H1 (cell line): ENCODE measurements around the gene LHX5. TPM values are rescaled to one million over a fixed set of nuclear protein-coding genes. Genes with fewer than 3 reads are reported as not detected.

ENCODE experiments used
- CTCF ChIA-PET: fragments of 300-600 bp; sonication (Branson Sonifier 250); formaldehyde crosslinking; loops from one replicate; lab custom pipeline; 2021; ENCODE audit not compliant: partially characterized antibody; lab: Charles Lee
- POLR2A ChIA-PET: fragments of 300-600 bp; sonication (Branson Sonifier 250); formaldehyde crosslinking; loops from one replicate; lab custom pipeline; 2021; ENCODE audit warnings: inconsistent platforms; ENCODE audit not compliant: partially characterized antibody; lab: Charles Lee
- DNase-seq, 2 experiments: peaks; one replicate each; pipeline versions ENCODE4 v3.0.0 to v3.0.0-alpha.2; 2010 to 2022; ENCODE audit warnings: low spot score in 2 of 2, low read depth in 1 of 2, mixed read lengths in 1 of 2
- FAIRE-seq: peaks from 2 replicates; lab custom pipeline; 2011; peaks lifted over from hg19 to GRCh38; lab: Jason Lieb, UNC
- H2AFZ ChIP-seq: 2 replicates; pipeline ENCODE4 v1.8.1; 2012; ENCODE audit warnings: low read length, inconsistent platforms
- H2AK5ac ChIP-seq: 2 replicates; pipeline ENCODE4 v1.6.1; 2013; ENCODE audit warnings: low read depth, low read length
- H2BK120ac ChIP-seq: replicated peaks from 2 replicates; pipeline ENCODE3; 2013; ENCODE audit warnings: low read depth, low read length, inconsistent platforms
- H2BK12ac ChIP-seq: 2 replicates; pipeline ENCODE4 v1.6.1; 2013; ENCODE audit warnings: low read depth, low read length
- H2BK15ac ChIP-seq: 2 replicates; pipeline ENCODE4 v1.6.1; 2013; ENCODE audit warnings: low read length
- H2BK20ac ChIP-seq: 2 replicates; pipeline ENCODE4 v1.6.1; 2013; ENCODE audit warnings: low read length
- H2BK5ac ChIP-seq: 2 replicates; pipeline ENCODE4 v1.6.1; 2013; ENCODE audit warnings: low read depth, low read length
- H3K14ac ChIP-seq: 2 replicates; pipeline ENCODE4 v1.6.1; 2013; ENCODE audit warnings: inconsistent platforms; ENCODE audit not compliant: insufficient read length
- H3K18ac ChIP-seq: 2 replicates; pipeline ENCODE4 v1.6.1; 2013; ENCODE audit warnings: low read length; ENCODE audit errors: extremely low read depth
- H3K23ac ChIP-seq: 2 replicates; pipeline ENCODE4 v1.6.1; 2013; ENCODE audit warnings: inconsistent platforms; ENCODE audit not compliant: insufficient read length
- H3K23me2 ChIP-seq: 2 replicates; pipeline ENCODE4 v1.6.1; 2013; ENCODE audit warnings: low read depth, low read length
- H3K27ac ChIP-seq: 2 replicates; pipeline ENCODE4 v1.6.1; 2011; ENCODE audit warnings: low read depth, low read length, inconsistent platforms
- H3K27me3 ChIP-seq, 4 experiments: replicated peaks in 1 of 4; 1 replicate in 1 of 4; 2 replicates in 3 of 4; pipeline versions ENCODE4 v1.6.1 to v1.8.1; 2011 to 2013; ENCODE audit warnings: low read length in 3 of 4, mild to moderate bottlenecking in 3 of 4, inconsistent platforms in 2 of 4, mixed read lengths in 2 of 4, moderate library complexity in 1 of 4; ENCODE audit not compliant: control insufficient read depth in 3 of 4, insufficient read depth in 3 of 4; ENCODE audit errors: extremely low read depth in 1 of 4
- H3K36me3 ChIP-seq, 4 experiments: 2 replicates each; pipeline versions ENCODE4 v1.6.1 to v1.8.1; 2011 to 2013; ENCODE audit warnings: mild to moderate bottlenecking in 4 of 4, low read length in 3 of 4, moderate library complexity in 2 of 4, control low read depth in 1 of 4, inconsistent platforms in 1 of 4; ENCODE audit not compliant: insufficient read depth in 4 of 4, control insufficient read depth in 2 of 4
- H3K4ac ChIP-seq: replicated peaks from 2 replicates; pipeline ENCODE3; 2013; ENCODE audit warnings: low read length, low read depth, mixed read lengths, inconsistent platforms; ENCODE audit not compliant: insufficient read length
- H3K4me1 ChIP-seq, 4 experiments: replicated peaks in 1 of 4; 1 replicate in 1 of 4; 2 replicates in 3 of 4; pipeline versions ENCODE4 v1.6.1 to v1.8.1; 2011 to 2013; ENCODE audit warnings: low read length in 3 of 4, inconsistent platforms in 2 of 4, mixed read lengths in 1 of 4; ENCODE audit not compliant: insufficient read depth in 4 of 4, control insufficient read depth in 3 of 4
- H3K4me2 ChIP-seq, 2 experiments: 2 replicates each; pipeline versions ENCODE4 v1.6.1 to v1.8.1; 2011 to 2013; ENCODE audit warnings: low read depth in 2 of 2, low read length in 2 of 2, control low read depth in 1 of 2, inconsistent platforms in 1 of 2, mild to moderate bottlenecking in 1 of 2; ENCODE audit not compliant: insufficient read depth in 1 of 2
- H3K4me3 ChIP-seq, 4 experiments: fragments of 200-600, 300-600 bp in 1 of 4; sonication (generic), shearing (Covaris generic), sonication (Bioruptor Twin) in 1 of 4; 2 replicates each; pipeline versions ENCODE4 v1.5.1 to v1.8.1; 2011 to 2016; ENCODE audit warnings: low read length in 4 of 4, low read depth in 3 of 4, control low read depth in 2 of 4, inconsistent platforms in 2 of 4, mild to moderate bottlenecking in 2 of 4, mixed read lengths in 1 of 4, moderate library complexity in 1 of 4; ENCODE audit not compliant: insufficient read depth in 2 of 4; ENCODE audit errors: extremely low read depth in 1 of 4
- H3K56ac ChIP-seq: replicated peaks from 2 replicates; pipeline ENCODE3; 2013; ENCODE audit warnings: low read depth, mild to moderate bottlenecking, mixed read lengths, low read length, inconsistent platforms; ENCODE audit not compliant: insufficient read length
- H3K79me1 ChIP-seq: 2 replicates; pipeline ENCODE4 v1.6.1; 2013; ENCODE audit warnings: low read depth, low read length, control low read depth
- H3K79me2 ChIP-seq, 2 experiments: 2 replicates each; pipeline versions ENCODE4 v1.6.1 to v1.8.1; 2012 to 2013; ENCODE audit warnings: low read length in 2 of 2, mild to moderate bottlenecking in 2 of 2, inconsistent platforms in 1 of 2; ENCODE audit not compliant: insufficient read depth in 2 of 2, control insufficient read depth in 1 of 2
- H3K9ac ChIP-seq, 4 experiments: replicated peaks in 1 of 4; 1 replicate in 1 of 4; 2 replicates in 3 of 4; pipeline versions ENCODE4 v1.6.1 to v1.8.1; 2011 to 2013; ENCODE audit warnings: low read depth in 3 of 4, low read length in 3 of 4, control low read depth in 2 of 4, mild to moderate bottlenecking in 2 of 4, moderate library complexity in 2 of 4, inconsistent platforms in 1 of 4; ENCODE audit errors: extremely low read depth in 1 of 4
- H3K9me3 ChIP-seq, 2 experiments: 2 replicates each; pipeline versions ENCODE4 v1.6.1 to v1.8.1; 2012 to 2013; ENCODE audit warnings: mild to moderate bottlenecking in 2 of 2, moderate library complexity in 2 of 2, control low read depth in 1 of 2, inconsistent platforms in 1 of 2, low read depth in 1 of 2, low read length in 1 of 2, mixed read lengths in 1 of 2; ENCODE audit not compliant: insufficient read depth in 2 of 2
- H4K20me1 ChIP-seq, 2 experiments: replicated peaks in 1 of 2; 2 replicates each; pipeline versions ENCODE3 to v1.8.1; 2011 to 2013; ENCODE audit warnings: inconsistent platforms in 2 of 2, low read length in 2 of 2, mild to moderate bottlenecking in 1 of 2; ENCODE audit not compliant: insufficient read depth in 2 of 2, control insufficient read depth in 1 of 2
- H4K5ac ChIP-seq: 2 replicates; pipeline ENCODE4 v1.6.1; 2013; ENCODE audit warnings: low read length, low read depth, mixed read lengths, inconsistent platforms; ENCODE audit not compliant: insufficient read length
- H4K8ac ChIP-seq: 2 replicates; pipeline ENCODE4 v1.8.0; 2013; ENCODE audit warnings: mild to moderate bottlenecking, moderate library complexity, low read length, inconsistent platforms; ENCODE audit not compliant: insufficient read depth; ENCODE audit errors: extremely low read depth
- H4K91ac ChIP-seq: replicated peaks from 2 replicates; pipeline ENCODE3; 2013; ENCODE audit warnings: low read length, mixed read lengths, inconsistent platforms; ENCODE audit not compliant: insufficient read length
- CREB1 ChIP-seq: IDR thresholded peaks from 2 replicates; pipeline ENCODE4 v1.6.1; 2012; ENCODE audit warnings: inconsistent platforms
- JUND ChIP-seq: IDR thresholded peaks from 2 replicates; pipeline ENCODE4 v1.6.1; 2011; ENCODE audit warnings: mild to moderate bottlenecking, improper control_type of control experiment, low read length
- KDM1A ChIP-seq: fragments of 200-600, 300-600 bp; sonication (generic); IDR thresholded peaks from 2 replicates; pipeline ENCODE4 v1.7.1; 2016; ENCODE audit warnings: mild to moderate bottlenecking, low read length, borderline replicate concordance
- MAFK ChIP-seq: IDR thresholded peaks from 2 replicates; pipeline ENCODE4 v1.6.1; 2012; ENCODE audit warnings: low read depth, mild to moderate bottlenecking, improper control_type of control experiment, low read length
- PHF8 ChIP-seq: fragments of 200-600 bp; sonication (generic); conservative IDR thresholded peaks from 2 replicates; pipeline ENCODE4 v1.7.1; 2012; ENCODE audit warnings: low read depth, mild to moderate bottlenecking, inconsistent platforms, low read length, moderate library complexity
- POLR2AphosphoS5 ChIP-seq: IDR thresholded peaks from 2 replicates; pipeline ENCODE4 v1.6.1; 2011; ENCODE audit warnings: low read depth, low read length
- RFX5 ChIP-seq: IDR thresholded peaks from 2 replicates; pipeline ENCODE4 v1.6.1; 2011; ENCODE audit warnings: low read depth, low read length, improper control_type of control experiment, borderline replicate concordance
- USF2 ChIP-seq: IDR thresholded peaks from 2 replicates; pipeline ENCODE4 v1.6.1; 2011; ENCODE audit warnings: low read length, improper control_type of control experiment
- WGBS, 2 experiments: shearing (Covaris generic) in 1 of 2; methylation state at CpG; one replicate each; pipeline versions ENCODE4 v1.1.6 to v1.1.7; 2013 to 2015; ENCODE audit warnings: low lambda C conversion rate in 2 of 2, mixed read lengths in 2 of 2, inconsistent platforms in 1 of 2, low coverage in 1 of 2, missing lambda C conversion rate in 1 of 2; ENCODE audit not compliant: insufficient replicate concordance in 2 of 2, insufficient coverage in 1 of 2, insufficient read length in 1 of 2; ENCODE audit errors: extremely low coverage in 1 of 2, missing lambda C conversion rate in 1 of 2; 5-methylcytosine and 5-hydroxymethylcytosine counted together
- polyA plus RNA-seq, 7 experiments: library from polyadenylated mRNA; depleted of rRNA in 3 of 7; stranded (reverse) in 5 of 7; unstranded in 2 of 7; fragments of >200 nt in 5 of 7; fragments of 200-250 nt in 2 of 7; gene quantifications; 1 replicate in 5 of 7; 2 replicates in 1 of 7; 4 replicates in 1 of 7; pipeline versions ENCODE4 v1.2.1 to v1.2.3, GENCODE V29; 2011 to 2013; ENCODE audit warnings: missing spikeins in 2 of 7, mixed read lengths in 2 of 7
- total RNA-seq: library from RNA; stranded (reverse); fragmentation: NEBNext Ultra II Directional; extraction: Animal tissue kit (Norgen Biotek cat#: 25700); gene quantifications from 2 replicates; pipeline ENCODE4 v1.2.1, GENCODE V29; 2021

LHX5 gene
- total and polyA plus RNA-seq, 2 of the 8 experiments (the other 6 are each of a cell fraction or from before 2014, with no cell fraction given): 0.47 to 1.1 TPM

- 88% methylated on average over 9 of the region's 9 CpGs; no CpG with 5 or more reads in 1 of the 2 experiments for WGBS, 2 experiments
- POLR2A ChIA-PET: interaction anchor here (1.3 kb wide), 1 partner anchor 11 kb away, joined by 5 read pairs; no protein-coding TSS in a partner anchor
These were observed 57.1 kb downstream of the LHX5 start for GRCh38 chr12:113414519-113415038.

More at GRCh38 chr12:113414519-113415038, 57.1 kb downstream of the LHX5 start:
- Histone ChIP-seq H2BK5ac (no peak overlapping the region), H3K79me1 (no peaks in the 10 kb centered on the region), H3K56ac (no peak overlapping the region), H2AK5ac (no peak overlapping the region), H3K36me3 (no peaks in the 10 kb centered on the region), H3K4me2 (no peak overlapping the region), H3K14ac (no peak overlapping the region), H3K4ac (no peak overlapping the region), H2AFZ (no peak overlapping the region), H3K18ac (no peak overlapping the region), H4K8ac (no peak overlapping the region), H4K5ac (no peak overlapping the region), H3K23me2 (no peaks in the 10 kb centered on the region), H3K4me1 (no peaks in the 10 kb centered on the region), H2BK20ac (no peak overlapping the region), H4K20me1 (no peaks in the 10 kb centered on the region), H3K27me3 (no peaks in the 10 kb centered on the region), H4K91ac (no peak overlapping the region), H3K9ac (no peak overlapping the region), H3K9me3 (no peaks in the 10 kb centered on the region), H2BK12ac (no peak overlapping the region), H3K23ac (peak overlapping the region; percentile 40), H2BK120ac (no peak overlapping the region), H3K27ac (no peak overlapping the region; the same call in 1 of the 2 replicates), H2BK15ac (no peak overlapping the region), H3K79me2 (no peaks in the 10 kb centered on the region), H3K4me3 (no peak overlapping the region)
- TF ChIP-seq CREB1: no peak
- TF ChIP-seq POLR2AphosphoS5: no peak
- no peak for TF ChIP-seq USF2
- TF ChIP-seq RFX5: no peak
- no peak for TF ChIP-seq MAFK
- no peak for TF ChIP-seq PHF8
- TF ChIP-seq JUND: no peak
- peak; percentile 84; the same call in 1 of the 2 replicates for TF ChIP-seq KDM1A
- FAIRE-seq (no peak), DNase-seq (no peak)
- CTCF ChIA-PET: interaction anchor here (1.0 to 8.8 kb wide), 3 partner anchors 10 to 14 kb away, joined by 3 to 53 read pairs (median 3); partner anchors contain the start of gene SDS
